ENCODE data around the gene RSPRY1.
A peak's percentile ranks its signal among the peaks of the same experiment; 100 is the strongest.

Gene RSPRY1

GRCh38 chr16:57148481-57148880, 37.6 kb upstream of the RSPRY1 start:
- peak overlapping the region; percentile 72 for H3K27ac ChIP-seq
- TF ChIP-seq CTCF (conservative IDR thresholded peaks at IDR 0.05) = no peak

GRCh38 chr16:57149391-57149790, 36.7 kb upstream of the RSPRY1 start:
- no peak overlapping the region for H3K27ac ChIP-seq
- no peak for TF ChIP-seq CTCF (conservative IDR thresholded peaks at IDR 0.05)

- TF ChIP-seq CTCF (conservative IDR thresholded peaks at IDR 0.05) = no peak
- no peak overlapping the region for H3K27ac ChIP-seq
Measured at GRCh38 chr16:57150682-57151330, 35.3 kb upstream of the RSPRY1 start.

- H3K27ac ChIP-seq = no peak overlapping the region
- TF ChIP-seq CTCF (conservative IDR thresholded peaks at IDR 0.05) = no peak
Measured at GRCh38 chr16:57151369-57151768, 34.8 kb upstream of the RSPRY1 start.

GRCh38 chr16:57152096-57153093, 33.7 kb upstream of the RSPRY1 start:
- TF ChIP-seq CTCF (conservative IDR thresholded peaks at IDR 0.05) = no peak
- no peak overlapping the region for H3K27ac ChIP-seq

GRCh38 chr16:57153841-57154240, 32.3 kb upstream of the RSPRY1 start:
- H3K27ac ChIP-seq = no peak overlapping the region
- no peak for TF ChIP-seq CTCF (conservative IDR thresholded peaks at IDR 0.05)

GRCh38 chr16:57155702-57156350, 30.3 kb upstream of the RSPRY1 start:
- H3K27ac ChIP-seq = peak overlapping the region; percentile 54
- TF ChIP-seq CTCF (conservative IDR thresholded peaks at IDR 0.05) = no peak

Measured in VCaP (cell line).